GM23248 (cell line): ENCODE data around the gene RNASEH2B.

Experiments used
- EZH2 ChIP-seq: fragments of 200-600 bp; sonication (generic); IDR thresholded peaks from 2 replicates; pipeline ENCODE4 v1.6.1; 2018; ENCODE audit warnings: antibody characterized with exemption, mild to moderate bottlenecking; ENCODE audit not compliant: insufficient read depth, poor library complexity, severe bottlenecking
- EZH2phosphoT487 ChIP-seq: fragments of 200-600 bp; sonication (generic); IDR thresholded peaks from 2 replicates; pipeline ENCODE4 v1.6.1; 2018; ENCODE audit warnings: antibody characterized with exemption, moderate library complexity, mild to moderate bottlenecking, low read depth; ENCODE audit not compliant: insufficient read depth

- TF ChIP-seq EZH2 (no peak), EZH2phosphoT487 (no peak)
Measured at GRCh38 chr13:50891206-50891605, 18.4 kb upstream of the RNASEH2B start.
